NCI-H146 treated with DMSO at 0.1 percent for 48 hours (cell line): ENCODE data around the gene MRPL54.
"Not testable (repeated sequence)": the region's sequence is repeated elsewhere in the genome, so short reads cannot be mapped to it uniquely, and the experiment has no call there.

Experiments
- DNase-seq: peaks from one replicate; lab custom pipeline; 2025; ENCODE audit not compliant: unreplicated experiment; lab: John Stamatoyannopoulos, UW

MRPL54 gene

DNA sequence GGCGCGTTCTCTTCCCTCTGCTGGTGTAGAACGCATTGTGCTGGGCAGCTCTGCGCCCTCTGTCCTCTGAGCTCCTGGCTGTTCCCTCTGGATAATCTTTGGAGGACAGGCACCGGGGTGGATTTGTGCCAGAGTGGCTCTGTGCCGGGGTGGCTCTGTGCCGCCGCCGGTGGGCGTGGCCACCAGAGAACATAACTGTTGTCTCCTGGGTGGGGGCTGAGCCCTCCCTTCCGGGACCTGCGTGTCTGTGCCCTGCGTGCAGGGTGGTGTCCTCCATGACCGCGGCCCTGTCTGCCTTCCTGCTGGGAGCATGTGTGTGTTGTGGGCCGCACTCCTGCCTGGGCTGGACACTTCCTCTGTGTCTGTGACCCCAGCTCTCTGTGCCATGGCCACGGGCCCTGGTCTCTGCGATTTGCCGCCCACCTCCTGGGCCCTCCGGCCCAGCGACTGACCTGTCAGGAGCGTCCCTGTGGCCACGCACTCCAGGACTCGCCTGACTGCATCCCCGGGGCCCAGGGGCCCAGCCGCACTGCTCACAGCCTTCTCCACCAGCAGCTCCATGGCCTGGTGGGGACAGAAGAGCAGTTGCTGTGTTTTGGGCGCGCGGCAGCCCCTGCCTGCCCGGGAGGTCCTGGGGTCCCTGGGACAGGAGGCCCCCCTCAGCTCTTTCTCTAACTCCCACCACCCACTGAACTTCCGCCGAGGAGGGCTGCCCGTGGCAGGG lies 46.1 kb downstream of the MRPL54 start:
- DNase-seq = no peak

DNA sequence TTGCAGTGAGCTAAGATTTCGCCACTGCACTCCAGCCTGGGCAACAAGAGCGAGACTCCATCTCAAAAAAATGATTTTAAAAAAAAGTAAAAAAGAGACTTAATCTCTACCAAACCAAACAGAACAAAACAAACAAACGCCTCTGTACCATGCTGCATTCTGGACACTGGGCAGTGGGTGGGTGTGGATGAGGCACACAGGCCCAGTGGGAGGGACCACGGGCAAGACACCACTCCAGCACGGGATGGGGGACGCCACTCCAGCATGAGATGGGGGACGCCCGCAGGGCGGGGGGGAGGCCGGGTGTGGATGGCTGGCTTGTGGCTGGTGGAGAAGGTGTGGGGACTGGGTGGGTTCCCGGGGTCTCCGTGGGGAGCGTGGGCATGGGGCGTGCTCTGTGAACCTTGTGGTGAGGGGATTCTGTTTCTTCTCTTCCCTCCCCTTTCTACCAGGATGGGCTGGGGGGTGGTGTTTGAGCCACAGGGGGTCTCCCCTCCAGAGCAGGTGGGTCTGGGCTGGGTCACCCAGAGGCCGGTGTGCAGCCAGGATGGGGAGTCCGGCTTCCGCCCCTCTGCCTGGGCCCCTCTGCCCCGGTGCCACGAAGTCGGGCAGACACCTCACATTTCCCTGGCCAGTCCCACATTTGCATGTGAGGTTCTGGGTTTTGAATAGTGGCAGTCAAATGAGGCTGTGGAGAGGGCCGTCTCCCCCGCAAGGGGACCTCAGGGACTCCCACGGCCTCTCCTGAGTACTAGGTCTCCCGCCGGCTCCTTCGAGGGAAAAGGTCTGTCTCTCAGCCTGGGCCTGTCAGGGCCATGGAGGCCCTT lies 47.6 kb downstream of the MRPL54 start:
- DNase-seq = no peak

GRCh38 chr19:3810708-3811355 lies 48.4 kb downstream of the MRPL54 start:
- DNase-seq = no peak

- DNase-seq = no peak
Measured at GRCh38 chr19:3813473-3814392, 51.3 kb downstream of the MRPL54 start.

GRCh38 chr19:3814648-3815047 lies 52.2 kb downstream of the MRPL54 start:
- no peak for DNase-seq

DNA sequence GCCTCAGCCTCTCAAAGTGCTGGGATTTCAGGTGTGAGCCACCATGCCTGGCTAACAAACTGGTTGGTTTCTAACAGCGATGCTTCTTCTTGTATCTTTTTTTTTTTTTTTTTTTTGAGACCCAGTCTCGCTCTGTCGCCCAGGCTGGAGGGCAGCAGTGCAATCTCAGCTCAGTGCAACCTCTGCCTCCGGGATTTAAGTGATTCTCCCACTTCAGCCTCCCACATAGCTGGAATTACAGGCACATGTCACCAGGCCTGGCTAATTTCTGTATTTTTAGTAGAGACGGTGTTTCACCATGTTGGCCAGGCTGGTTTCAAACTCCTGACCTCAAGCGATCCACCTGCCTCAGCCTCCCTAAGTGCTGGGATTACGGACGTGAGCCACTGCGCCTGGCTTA lies 53.7 kb downstream of the MRPL54 start:
- not testable (repeated sequence) for DNase-seq

- no peak for DNase-seq
Measured at GRCh38 chr19:3816566-3817218, 54.2 kb downstream of the MRPL54 start.
